Measurements from ENCODE around the gene SCYGR8.

SCYGR8 gene

DNA sequence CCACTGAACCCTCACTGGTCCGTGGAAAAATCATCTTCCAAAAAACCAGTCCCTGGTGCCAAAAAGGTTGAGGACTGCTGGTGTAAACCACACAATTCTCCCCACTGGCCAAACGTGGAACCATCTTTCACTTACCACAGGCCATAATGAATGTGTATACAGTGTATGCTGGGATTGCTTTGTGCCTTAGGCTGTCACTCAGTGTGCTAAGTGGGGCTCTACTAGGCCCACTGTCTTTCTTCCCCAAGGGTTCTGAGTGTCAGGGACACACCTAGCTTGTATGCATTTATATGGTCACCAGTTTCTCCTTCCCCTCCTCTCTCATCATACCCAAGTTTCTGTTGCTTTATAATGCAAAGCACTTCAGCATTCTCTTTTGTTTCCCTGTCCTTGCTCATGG, 27.2 kb downstream of the SCYGR8 start:
- TF ChIP-seq EZH2phosphoT487 (IDR thresholded peaks at IDR 0.05; ENCODE audit: low read length) (no peak), EZH2 (optimal IDR thresholded peaks at IDR 0.05; ENCODE audit: low read depth, low read length) (no peak)
- TF ChIP-seq, protein P1, sequence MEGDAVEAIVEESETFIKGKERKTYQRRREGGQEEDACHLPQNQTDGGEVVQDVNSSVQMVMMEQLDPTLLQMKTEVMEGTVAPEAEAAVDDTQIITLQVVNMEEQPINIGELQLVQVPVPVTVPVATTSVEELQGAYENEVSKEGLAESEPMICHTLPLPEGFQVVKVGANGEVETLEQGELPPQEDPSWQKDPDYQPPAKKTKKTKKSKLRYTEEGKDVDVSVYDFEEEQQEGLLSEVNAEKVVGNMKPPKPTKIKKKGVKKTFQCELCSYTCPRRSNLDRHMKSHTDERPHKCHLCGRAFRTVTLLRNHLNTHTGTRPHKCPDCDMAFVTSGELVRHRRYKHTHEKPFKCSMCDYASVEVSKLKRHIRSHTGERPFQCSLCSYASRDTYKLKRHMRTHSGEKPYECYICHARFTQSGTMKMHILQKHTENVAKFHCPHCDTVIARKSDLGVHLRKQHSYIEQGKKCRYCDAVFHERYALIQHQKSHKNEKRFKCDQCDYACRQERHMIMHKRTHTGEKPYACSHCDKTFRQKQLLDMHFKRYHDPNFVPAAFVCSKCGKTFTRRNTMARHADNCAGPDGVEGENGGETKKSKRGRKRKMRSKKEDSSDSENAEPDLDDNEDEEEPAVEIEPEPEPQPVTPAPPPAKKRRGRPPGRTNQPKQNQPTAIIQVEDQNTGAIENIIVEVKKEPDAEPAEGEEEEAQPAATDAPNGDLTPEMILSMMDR (IDR thresholded peaks at IDR 0.05; ENCODE audit: low read length), result no peak
- H3K4me3 ChIP-seq (ENCODE audit: low read length), result no peak overlapping the region
- no peak overlapping the region for H3K4me2 ChIP-seq (ENCODE audit: low read depth, low read length)
- DNase-seq, result no peak
- H3K9me3 ChIP-seq (replicated peaks; ENCODE audit: insufficient read depth, low read length), result no peaks in the 10 kb centered on the region
- H3K79me2 ChIP-seq (ENCODE audit: low read length), result no peaks in the 10 kb centered on the region
- H2AFZ ChIP-seq (ENCODE audit: low read length), result no peak overlapping the region
- no peaks in the 10 kb centered on the region for H3K27me3 ChIP-seq (replicated peaks; ENCODE audit: insufficient read depth, low read length)
- H3K9ac ChIP-seq (ENCODE audit: low read length), result no peak overlapping the region
- H3K36me3 ChIP-seq (replicated peaks; ENCODE audit: insufficient read depth, low read length), result no peaks in the 10 kb centered on the region
- no peaks in the 10 kb centered on the region for H3K4me1 ChIP-seq (ENCODE audit: low read length)
- no peaks in the 10 kb centered on the region for H3F3A ChIP-seq (ENCODE audit: insufficient read depth, low read length)
- H3K27ac ChIP-seq (ENCODE audit: low read length), result no peak overlapping the region
- H4K20me1 ChIP-seq (ENCODE audit: insufficient read depth, low read length), result no peaks in the 10 kb centered on the region
- H3K9me2 ChIP-seq (replicated peaks; ENCODE audit: insufficient read depth, low read length), result no peaks in the 10 kb centered on the region

DNA sequence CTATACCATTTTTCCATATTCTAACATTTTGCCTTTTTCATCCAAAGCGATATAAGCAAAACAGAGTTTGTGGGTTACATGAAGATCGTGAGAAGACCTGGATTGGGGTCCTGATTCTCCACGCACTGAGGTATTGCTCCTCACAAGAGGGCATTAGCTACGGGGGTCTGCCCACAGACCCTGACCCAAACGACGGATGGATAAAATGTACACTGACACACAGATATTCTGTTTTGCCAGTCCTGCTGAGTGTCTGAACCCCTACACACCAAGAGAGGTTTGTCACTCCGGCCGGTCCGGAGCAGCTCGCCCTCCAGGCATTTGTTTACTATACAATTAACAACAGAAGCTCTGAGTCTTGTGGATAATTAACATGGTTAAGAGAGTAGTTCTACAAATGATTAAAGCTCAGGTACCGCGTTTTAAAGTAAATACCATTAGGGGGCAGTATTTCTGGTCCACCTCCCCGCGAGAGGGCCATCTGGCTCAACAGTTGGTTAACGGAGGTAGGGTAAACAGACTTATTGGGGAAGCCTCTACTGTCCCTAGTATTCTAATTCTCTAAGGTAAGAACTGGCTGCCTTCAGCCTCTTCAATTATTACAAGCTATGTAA, 28.4 kb downstream of the SCYGR8 start:
- H3K9me3 ChIP-seq (replicated peaks; ENCODE audit: insufficient read depth, low read length), result no peaks in the 10 kb centered on the region
- DNase-seq, result no peak
- no peak overlapping the region for H3K4me2 ChIP-seq (ENCODE audit: low read depth, low read length)
- H3K4me1 ChIP-seq (ENCODE audit: low read length), result no peaks in the 10 kb centered on the region
- no peak overlapping the region for H3K9ac ChIP-seq (ENCODE audit: low read length)
- H3F3A ChIP-seq (ENCODE audit: insufficient read depth, low read length), result no peaks in the 10 kb centered on the region
- no peaks in the 10 kb centered on the region for H3K9me2 ChIP-seq (replicated peaks; ENCODE audit: insufficient read depth, low read length)
- H3K79me2 ChIP-seq (ENCODE audit: low read length), result no peaks in the 10 kb centered on the region
- no peaks in the 10 kb centered on the region for H3K36me3 ChIP-seq (replicated peaks; ENCODE audit: insufficient read depth, low read length)
- TF ChIP-seq EZH2phosphoT487 (IDR thresholded peaks at IDR 0.05; ENCODE audit: low read length) (no peak), EZH2 (optimal IDR thresholded peaks at IDR 0.05; ENCODE audit: low read depth, low read length) (no peak)
- TF ChIP-seq, protein P1 (IDR thresholded peaks at IDR 0.05; ENCODE audit: low read length), result peak; percentile 29
- H2AFZ ChIP-seq (ENCODE audit: low read length), result no peak overlapping the region
- H3K27me3 ChIP-seq (replicated peaks; ENCODE audit: insufficient read depth, low read length), result no peaks in the 10 kb centered on the region
- no peaks in the 10 kb centered on the region for H4K20me1 ChIP-seq (ENCODE audit: insufficient read depth, low read length)
- no peak overlapping the region for H3K27ac ChIP-seq (ENCODE audit: low read length)
- no peak overlapping the region for H3K4me3 ChIP-seq (ENCODE audit: low read length)

DNA sequence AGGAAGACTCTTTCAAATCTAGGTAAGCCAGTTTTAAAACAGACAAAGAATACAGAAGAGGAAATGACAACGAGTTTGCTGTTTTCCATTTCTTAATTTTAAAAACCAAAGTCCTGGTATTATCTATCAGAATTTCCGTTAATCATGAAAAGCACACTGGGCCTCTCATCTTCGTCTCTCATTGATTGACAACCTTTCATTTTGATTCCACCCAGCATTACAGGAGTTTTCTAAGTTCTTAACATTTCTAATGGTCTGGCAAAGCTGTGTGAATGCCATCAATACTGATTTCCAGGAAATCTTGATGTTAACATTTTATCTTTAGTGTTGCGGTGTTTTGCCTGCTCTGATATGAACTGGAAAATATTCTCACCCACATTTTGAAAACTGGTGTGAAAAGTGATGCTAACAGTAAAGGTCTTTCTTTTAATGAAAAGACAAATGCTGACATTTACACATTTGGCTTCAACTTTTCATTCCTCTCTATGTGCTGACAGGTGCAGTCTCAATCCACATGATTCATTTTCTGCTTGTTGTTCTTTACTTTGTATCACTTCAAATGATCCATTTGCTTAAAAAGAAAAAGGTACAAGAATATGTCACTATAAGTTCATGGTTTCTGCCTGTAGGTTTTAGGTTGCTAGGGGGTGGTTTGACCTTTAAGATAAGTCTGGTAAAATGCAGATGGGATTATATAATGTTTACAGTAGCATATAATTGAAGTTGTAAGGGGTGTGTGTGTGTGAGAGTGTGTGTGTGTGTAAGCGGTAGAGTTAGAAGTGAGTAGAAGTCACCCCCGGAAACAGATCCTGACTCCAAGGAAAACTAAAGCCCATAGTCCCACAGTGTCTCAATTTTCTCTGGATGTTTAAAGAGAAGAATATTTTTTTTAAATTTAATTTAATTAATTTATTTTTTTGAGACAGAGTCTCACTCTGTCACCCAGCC, 29.5 kb downstream of the SCYGR8 start:
- H3K4me3 ChIP-seq (ENCODE audit: low read length), result no peak overlapping the region
- no peak overlapping the region for H3K27ac ChIP-seq (ENCODE audit: low read length)
- no peak overlapping the region for H3K4me2 ChIP-seq (ENCODE audit: low read depth, low read length)
- TF ChIP-seq, protein P1 (IDR thresholded peaks at IDR 0.05; ENCODE audit: low read length), result no peak
- no peaks in the 10 kb centered on the region for H3K9me3 ChIP-seq (replicated peaks; ENCODE audit: insufficient read depth, low read length)
- H3K9ac ChIP-seq (ENCODE audit: low read length), result no peak overlapping the region
- no peaks in the 10 kb centered on the region for H3K9me2 ChIP-seq (replicated peaks; ENCODE audit: insufficient read depth, low read length)
- no peak overlapping the region for H2AFZ ChIP-seq (ENCODE audit: low read length)
- H3K4me1 ChIP-seq (ENCODE audit: low read length), result no peaks in the 10 kb centered on the region
- DNase-seq, result no peak
- no peaks in the 10 kb centered on the region for H3F3A ChIP-seq (ENCODE audit: insufficient read depth, low read length)
- no peaks in the 10 kb centered on the region for H4K20me1 ChIP-seq (ENCODE audit: insufficient read depth, low read length)
- no peaks in the 10 kb centered on the region for H3K36me3 ChIP-seq (replicated peaks; ENCODE audit: insufficient read depth, low read length)
- H3K27me3 ChIP-seq (replicated peaks; ENCODE audit: insufficient read depth, low read length), result no peaks in the 10 kb centered on the region
- no peaks in the 10 kb centered on the region for H3K79me2 ChIP-seq (ENCODE audit: low read length)
